Parathyroid adenoma (tissue), 2 donors: Measurements from ENCODE around the gene SLC27A6.

ENCODE experiments used
- H2AFZ ChIP-seq: fragments of 300-600 bp; sonication (generic); one replicate; pipeline ENCODE4 v1.7.0; 2017; ENCODE audit warnings: antibody characterized with exemption, mild to moderate bottlenecking
- H3K27ac ChIP-seq: fragments of 300-600 bp; sonication (generic); one replicate; pipeline ENCODE4 v1.7.0; 2017
- H3K27me3 ChIP-seq: fragments of 300-600 bp; sonication (generic); one replicate; pipeline ENCODE4 v1.7.0; 2017; ENCODE audit warnings: low read length; ENCODE audit not compliant: control insufficient read depth, insufficient read depth
- H3K36me3 ChIP-seq: fragments of 300-600 bp; sonication (generic); one replicate; pipeline ENCODE4 v1.7.0; 2017; ENCODE audit warnings: low read length; ENCODE audit not compliant: control insufficient read depth, insufficient read depth
- H3K4me1 ChIP-seq: fragments of 300-600 bp; sonication (generic); one replicate; pipeline ENCODE4 v1.7.0; 2017; ENCODE audit warnings: control low read depth
- H3K4me2 ChIP-seq: fragments of 300-600 bp; sonication (generic); one replicate; pipeline ENCODE4 v1.7.0; 2017; ENCODE audit warnings: low read length
- H3K4me3 ChIP-seq: fragments of 300-600 bp; sonication (generic); one replicate; pipeline ENCODE4 v1.7.0; 2017; ENCODE audit warnings: low read depth, low read length
- H3K79me2 ChIP-seq: fragments of 300-600 bp; sonication (generic); one replicate; pipeline ENCODE4 v1.7.0; 2017; ENCODE audit warnings: control low read depth
- H3K9ac ChIP-seq: fragments of 300-600 bp; sonication (generic); one replicate; pipeline ENCODE4 v1.7.0; 2017; ENCODE audit warnings: mild to moderate bottlenecking
- H3K9me3 ChIP-seq: fragments of 300-600 bp; sonication (generic); one replicate; pipeline ENCODE4 v1.7.0; 2017; ENCODE audit warnings: low read length; ENCODE audit not compliant: control insufficient read depth
- TF ChIP-seq, protein P1 (sequence below): fragments of 300-600 bp; sonication (generic); IDR thresholded peaks from one replicate; pipeline ENCODE4 v1.7.0; 2017; ENCODE audit warnings: antibody characterized with exemption, mild to moderate bottlenecking
- donor health status: primary hyperparathyroidism.

The SLC27A6 gene

DNA sequence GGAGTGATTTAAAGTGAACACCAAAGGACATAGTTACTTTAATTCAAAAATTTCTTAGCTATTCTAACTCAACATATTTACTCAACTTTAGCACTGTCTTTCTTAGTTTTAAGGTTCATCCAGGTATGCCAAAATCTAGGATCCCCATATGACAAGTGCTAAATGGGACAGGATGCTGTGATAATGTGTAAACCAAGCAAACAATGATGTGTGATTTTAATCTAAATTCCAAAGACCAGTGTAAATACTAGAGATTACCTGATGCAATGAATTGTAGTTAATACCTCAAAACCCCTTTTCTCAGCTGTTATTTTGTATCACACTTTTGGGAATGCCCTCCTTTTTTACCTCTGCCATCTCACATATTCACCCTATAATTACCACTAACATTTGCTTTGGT, 102.5 kb downstream of the SLC27A6 start:
- Histone ChIP-seq H3K79me2 (no peaks in the 10 kb centered on the region), H3K27ac (no peak overlapping the region)
- TF ChIP-seq, protein P1, sequence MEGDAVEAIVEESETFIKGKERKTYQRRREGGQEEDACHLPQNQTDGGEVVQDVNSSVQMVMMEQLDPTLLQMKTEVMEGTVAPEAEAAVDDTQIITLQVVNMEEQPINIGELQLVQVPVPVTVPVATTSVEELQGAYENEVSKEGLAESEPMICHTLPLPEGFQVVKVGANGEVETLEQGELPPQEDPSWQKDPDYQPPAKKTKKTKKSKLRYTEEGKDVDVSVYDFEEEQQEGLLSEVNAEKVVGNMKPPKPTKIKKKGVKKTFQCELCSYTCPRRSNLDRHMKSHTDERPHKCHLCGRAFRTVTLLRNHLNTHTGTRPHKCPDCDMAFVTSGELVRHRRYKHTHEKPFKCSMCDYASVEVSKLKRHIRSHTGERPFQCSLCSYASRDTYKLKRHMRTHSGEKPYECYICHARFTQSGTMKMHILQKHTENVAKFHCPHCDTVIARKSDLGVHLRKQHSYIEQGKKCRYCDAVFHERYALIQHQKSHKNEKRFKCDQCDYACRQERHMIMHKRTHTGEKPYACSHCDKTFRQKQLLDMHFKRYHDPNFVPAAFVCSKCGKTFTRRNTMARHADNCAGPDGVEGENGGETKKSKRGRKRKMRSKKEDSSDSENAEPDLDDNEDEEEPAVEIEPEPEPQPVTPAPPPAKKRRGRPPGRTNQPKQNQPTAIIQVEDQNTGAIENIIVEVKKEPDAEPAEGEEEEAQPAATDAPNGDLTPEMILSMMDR = no peak

DNA sequence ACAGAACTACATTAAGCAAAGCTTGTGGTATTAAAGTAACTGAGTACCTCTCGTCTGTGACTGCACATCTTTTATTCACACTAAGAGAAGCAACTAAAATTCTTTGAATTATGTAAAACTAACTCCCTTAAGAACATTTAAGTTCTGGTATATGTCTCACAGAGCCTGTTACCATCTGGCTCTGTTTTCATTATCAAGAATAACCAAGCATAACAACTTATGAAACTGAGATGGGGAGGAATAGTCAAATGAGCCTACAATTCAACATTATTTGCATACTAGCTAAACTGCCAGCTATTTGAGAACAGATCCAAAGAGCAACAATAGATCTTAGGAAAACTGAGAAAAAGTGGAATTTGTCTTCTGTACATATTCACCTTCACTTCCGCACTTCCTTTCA, 104.0 kb downstream of the SLC27A6 start:
- TF ChIP-seq, protein P1 = no peak

More for the DNA sequence above, 102.5 kb downstream of the SLC27A6 start:
- H2AFZ ChIP-seq = no peak overlapping the region
- H3K4me3 ChIP-seq = no peak overlapping the region
- no peak overlapping the region for H3K4me2 ChIP-seq
- H3K9ac ChIP-seq = no peak overlapping the region
- H3K4me1 ChIP-seq = no peaks in the 10 kb centered on the region
- H3K36me3 ChIP-seq = no peaks in the 10 kb centered on the region
- H3K9me3 ChIP-seq = no peaks in the 10 kb centered on the region
- H3K27me3 ChIP-seq = no peaks in the 10 kb centered on the region

DNA sequence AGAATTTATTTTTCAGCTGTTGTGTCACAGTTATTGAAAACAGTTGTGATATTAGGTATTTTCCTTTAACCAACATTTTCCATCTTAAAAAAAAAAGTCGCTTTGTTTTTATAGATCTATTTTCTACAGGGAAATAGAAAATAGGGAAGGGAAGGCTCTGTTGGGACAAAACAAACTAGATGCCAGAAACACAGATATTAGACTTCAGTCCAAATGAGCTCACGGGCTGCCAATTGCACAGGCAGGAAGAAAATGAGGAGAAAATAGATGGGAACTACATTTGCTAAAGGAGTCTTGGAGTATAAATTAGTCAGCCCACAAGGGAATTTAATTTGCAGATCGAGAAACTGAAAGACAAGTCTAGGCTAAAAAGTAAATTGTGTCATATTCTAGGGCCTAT, 107.8 kb downstream of the SLC27A6 start:
- no peaks in the 10 kb centered on the region for H3K36me3 ChIP-seq
- H3K4me3 ChIP-seq = no peak overlapping the region
- H3K4me2 ChIP-seq = no peak overlapping the region
- no peaks in the 10 kb centered on the region for H3K4me1 ChIP-seq
- no peaks in the 10 kb centered on the region for H3K9me3 ChIP-seq
- no peaks in the 10 kb centered on the region for H3K27me3 ChIP-seq
- H2AFZ ChIP-seq = no peak overlapping the region
- TF ChIP-seq, protein P1 = no peak
- no peak overlapping the region for H3K9ac ChIP-seq
- no peaks in the 10 kb centered on the region for H3K79me2 ChIP-seq
- H3K27ac ChIP-seq = no peak overlapping the region

More for the DNA sequence above, 104.0 kb downstream of the SLC27A6 start:
- Histone ChIP-seq H3K9me3 (no peaks in the 10 kb centered on the region), H3K27ac (no peak overlapping the region), H3K4me3 (no peak overlapping the region), H3K4me2 (no peak overlapping the region), H3K4me1 (no peaks in the 10 kb centered on the region), H3K79me2 (no peaks in the 10 kb centered on the region), H3K9ac (no peak overlapping the region), H2AFZ (no peak overlapping the region), H3K27me3 (no peaks in the 10 kb centered on the region), H3K36me3 (no peaks in the 10 kb centered on the region)

DNA sequence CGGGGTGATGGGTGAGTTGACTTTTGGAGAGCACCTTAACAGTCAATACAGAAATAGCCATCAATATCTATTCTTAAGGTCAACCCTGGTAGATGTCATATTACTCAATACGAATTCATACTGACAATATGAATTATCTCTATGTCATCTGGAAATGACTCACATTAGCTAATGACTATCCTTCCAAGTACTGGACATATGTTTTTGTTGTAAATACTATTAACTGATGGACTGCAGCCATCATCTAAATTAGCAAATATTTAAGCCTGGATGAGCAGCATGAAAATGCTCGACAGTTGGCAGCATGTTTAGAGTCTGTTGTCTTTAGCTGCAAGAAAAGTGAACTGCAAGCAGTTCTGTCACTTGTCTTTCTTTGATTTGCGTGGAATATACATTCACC, 109.6 kb downstream of the SLC27A6 start:
- Histone ChIP-seq H3K27ac (no peak overlapping the region), H3K9ac (no peak overlapping the region), H3K27me3 (no peaks in the 10 kb centered on the region), H3K36me3 (no peaks in the 10 kb centered on the region), H3K4me1 (no peaks in the 10 kb centered on the region), H2AFZ (no peak overlapping the region), H3K4me3 (no peak overlapping the region), H3K4me2 (no peak overlapping the region), H3K9me3 (no peaks in the 10 kb centered on the region), H3K79me2 (no peaks in the 10 kb centered on the region)
- TF ChIP-seq, protein P1 = no peak

DNA sequence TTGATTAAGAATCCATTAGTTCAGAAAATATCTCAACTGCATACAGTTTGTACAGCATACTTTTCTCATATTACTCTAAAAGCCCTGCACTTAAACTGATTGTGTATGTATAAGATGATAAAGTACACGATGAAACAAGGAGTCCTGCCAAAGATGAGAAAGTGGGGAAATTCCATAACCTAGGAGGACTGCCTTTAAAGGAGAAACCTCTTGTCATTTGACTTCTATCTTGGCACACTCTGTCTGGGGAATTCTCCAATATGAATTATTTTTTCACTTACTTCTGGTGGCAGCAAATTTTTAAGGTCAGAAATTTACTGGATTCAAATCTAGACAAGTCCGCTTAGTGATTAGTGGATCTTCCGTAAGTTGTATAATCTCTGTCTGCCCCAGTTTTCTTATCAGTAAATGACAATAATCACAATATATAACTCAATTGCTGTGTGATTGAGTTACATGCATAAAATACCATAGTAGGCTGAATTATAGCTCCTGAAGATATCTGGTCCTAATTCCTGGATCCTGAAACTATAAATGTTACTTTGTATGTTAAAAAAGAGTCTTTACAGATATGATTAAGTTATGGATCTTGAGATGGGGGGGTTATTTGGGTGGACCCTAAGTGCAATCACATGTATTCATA, 112.3 kb downstream of the SLC27A6 start:
- H3K4me3 ChIP-seq = no peak overlapping the region
- no peaks in the 10 kb centered on the region for H3K36me3 ChIP-seq
- H3K27ac ChIP-seq = no peak overlapping the region
- H2AFZ ChIP-seq = no peak overlapping the region
- H3K4me1 ChIP-seq = no peaks in the 10 kb centered on the region
- no peaks in the 10 kb centered on the region for H3K27me3 ChIP-seq
- no peaks in the 10 kb centered on the region for H3K79me2 ChIP-seq
- H3K9me3 ChIP-seq = no peaks in the 10 kb centered on the region
- no peak overlapping the region for H3K9ac ChIP-seq
- TF ChIP-seq, protein P1 = no peak
- H3K4me2 ChIP-seq = no peak overlapping the region
